Stimulated activated CD8-positive, alpha-beta memory T cell treated with anti-CD3 and anti-CD28 coated beads, Interleukin-2, amount 100 ng/mL, for 1 hour (primary cell): ENCODE data around the gene RAB11FIP3.

Experiments
- DNase-seq, 2 donors: peaks; one replicate each; pipeline ENCODE4 v3.0.0-alpha.2; 2020; ENCODE audit warnings: low read depth in 2 of 2

Gene RAB11FIP3

DNA sequence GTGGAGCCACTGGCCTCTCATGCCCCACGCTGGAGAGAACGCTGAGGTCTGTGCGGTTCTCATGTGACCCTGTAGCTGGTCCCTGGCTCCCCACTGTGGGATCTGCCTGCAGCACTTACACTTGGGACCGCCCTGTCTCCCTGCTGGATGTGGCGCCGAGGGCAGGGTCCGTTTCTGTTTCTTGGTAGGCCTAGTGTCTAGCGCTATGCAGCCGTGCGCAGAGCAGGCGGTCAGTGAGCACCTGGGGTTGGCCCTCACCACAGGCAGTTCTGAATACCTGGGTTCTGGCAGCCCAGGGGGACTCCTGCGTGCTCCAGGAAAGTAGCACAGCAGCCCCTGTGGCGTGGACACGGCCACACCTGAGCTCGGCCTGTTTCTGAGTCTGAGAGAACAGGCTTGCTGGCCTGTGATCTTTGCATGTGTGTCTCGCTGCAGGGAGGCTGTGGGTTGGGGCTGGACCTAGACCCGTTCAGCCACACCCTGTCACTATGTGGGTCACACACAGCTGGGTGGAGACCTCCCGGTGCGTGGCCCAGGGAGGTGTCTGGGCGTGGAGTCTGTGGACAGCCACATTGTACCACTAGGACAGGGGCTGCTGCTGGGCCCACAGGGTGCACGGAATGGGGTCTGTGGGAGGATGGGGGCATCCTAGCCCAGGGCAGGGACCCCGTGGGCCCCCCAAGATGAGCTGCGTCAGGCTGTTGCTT, 104.8 kb downstream of the RAB11FIP3 start:
- DNase-seq = no peak

DNA sequence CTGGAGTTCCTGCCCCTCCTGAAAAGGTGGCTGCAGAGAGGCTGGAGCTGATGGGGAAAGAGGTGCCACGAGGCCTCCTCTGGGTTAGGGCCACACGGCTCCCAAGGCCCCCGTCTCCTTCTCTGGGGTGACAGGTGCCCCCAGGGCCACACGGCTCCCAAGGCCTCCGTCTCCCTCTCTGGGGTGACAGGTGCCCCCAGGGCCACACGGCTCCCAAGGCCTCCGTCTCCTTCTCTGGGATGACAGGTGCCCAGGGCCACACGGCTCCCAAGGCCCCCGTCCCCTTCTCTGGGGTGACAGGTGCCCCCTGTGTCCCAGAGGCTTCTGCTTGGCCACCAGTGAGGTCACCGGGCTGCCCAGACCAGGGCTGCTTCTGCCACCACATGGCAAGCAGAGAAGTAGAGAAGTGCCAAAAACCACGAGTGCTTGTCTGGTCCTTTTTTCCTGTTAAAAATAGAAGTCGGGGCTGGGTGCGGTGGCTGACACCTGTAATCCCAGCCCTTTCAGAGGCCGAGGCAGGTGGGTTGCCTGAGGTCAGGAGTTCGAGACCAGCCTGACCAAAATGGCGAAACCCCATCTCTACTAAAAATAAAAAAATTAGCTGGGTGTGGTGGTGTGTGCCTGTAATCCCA, 106.2 kb downstream of the RAB11FIP3 start:
- no peak for DNase-seq

DNA sequence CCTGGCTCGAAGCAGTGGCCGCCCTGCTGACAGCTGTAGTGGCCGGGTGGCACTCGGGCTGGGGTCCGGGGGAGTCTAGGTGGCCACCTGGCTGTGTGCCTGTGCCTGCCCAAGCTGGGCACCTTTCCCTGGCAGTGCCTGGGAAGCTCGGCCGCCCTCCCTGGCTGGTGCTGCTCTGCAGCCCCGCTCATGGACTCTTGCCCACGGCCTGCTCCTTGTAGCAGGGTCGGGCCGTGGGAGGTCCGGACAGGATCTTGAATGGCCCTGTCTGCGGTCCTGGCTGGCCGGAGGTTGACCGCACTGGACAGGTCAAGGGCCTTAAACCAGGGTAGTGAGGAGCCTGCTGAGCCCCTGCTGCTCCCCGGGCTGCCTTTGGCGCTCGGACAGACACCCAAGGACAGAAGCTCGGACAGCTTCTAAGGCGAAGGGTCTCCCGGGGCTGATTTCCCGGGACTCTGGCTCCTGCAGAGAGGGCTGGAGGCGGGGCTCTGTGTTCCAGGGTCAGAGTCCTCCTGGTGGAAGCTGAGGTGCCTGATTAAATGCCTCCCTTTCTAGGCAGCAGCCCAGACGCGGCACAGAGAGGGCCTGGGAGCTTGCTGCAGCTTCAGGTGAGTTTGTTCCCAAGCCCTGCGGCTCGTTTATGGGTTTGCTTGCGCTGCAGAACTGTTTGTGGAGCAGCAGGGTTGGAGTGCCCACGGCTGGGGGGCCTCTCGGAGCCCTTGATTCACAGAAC, 108.1 kb downstream of the RAB11FIP3 start:
- DNase-seq = no peak

DNA sequence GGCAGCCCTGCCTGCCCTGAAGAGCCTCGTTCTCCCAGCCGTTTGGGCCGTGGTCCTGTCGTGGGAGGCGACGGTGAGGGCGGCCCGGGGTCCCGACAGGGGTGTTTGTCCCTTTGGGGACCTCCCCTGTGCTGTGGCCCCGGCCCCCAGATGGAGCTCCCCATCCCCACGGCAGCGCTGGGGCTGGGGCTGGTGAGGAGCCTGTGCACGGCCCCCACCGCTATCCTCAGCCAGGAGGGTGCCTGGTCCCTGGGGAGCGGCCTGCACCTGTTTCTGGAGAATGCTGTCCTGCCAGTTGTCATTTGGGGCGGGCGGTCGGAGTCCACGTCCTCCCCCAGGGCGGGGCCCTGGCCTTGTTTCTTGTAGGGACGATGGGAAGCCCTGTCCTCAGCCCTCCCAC, 108.7 kb downstream of the RAB11FIP3 start:
- DNase-seq = no peak

DNA sequence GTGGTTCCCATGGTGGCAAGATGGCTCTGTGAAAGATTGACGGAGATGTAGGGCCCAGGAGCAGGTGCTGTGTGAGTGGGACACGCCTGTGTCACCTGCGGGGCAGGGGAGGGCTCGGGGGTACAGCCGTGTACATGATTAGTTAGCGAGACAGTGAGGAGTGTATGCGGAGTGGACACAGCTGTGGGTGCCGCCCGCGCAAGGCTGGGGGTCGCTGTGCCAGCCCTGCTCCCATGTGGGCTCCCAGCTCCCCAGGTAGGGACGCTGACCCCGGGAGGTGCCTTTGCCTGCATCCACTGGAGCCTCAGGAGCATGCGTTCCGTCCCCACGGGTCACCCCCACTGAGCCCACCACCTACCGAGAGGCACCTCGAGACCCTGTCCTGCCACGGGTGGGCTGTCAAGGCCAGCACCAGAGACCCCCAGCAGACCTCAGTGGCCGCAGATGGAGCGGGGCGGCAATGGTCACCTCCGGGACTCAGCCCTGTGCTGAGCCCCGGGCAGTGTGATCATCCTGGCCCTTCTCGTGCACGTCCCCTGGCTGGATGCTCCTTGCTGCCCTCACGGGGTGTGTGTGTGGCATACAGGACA, 109.5 kb downstream of the RAB11FIP3 start:
- DNase-seq = no peak

DNA sequence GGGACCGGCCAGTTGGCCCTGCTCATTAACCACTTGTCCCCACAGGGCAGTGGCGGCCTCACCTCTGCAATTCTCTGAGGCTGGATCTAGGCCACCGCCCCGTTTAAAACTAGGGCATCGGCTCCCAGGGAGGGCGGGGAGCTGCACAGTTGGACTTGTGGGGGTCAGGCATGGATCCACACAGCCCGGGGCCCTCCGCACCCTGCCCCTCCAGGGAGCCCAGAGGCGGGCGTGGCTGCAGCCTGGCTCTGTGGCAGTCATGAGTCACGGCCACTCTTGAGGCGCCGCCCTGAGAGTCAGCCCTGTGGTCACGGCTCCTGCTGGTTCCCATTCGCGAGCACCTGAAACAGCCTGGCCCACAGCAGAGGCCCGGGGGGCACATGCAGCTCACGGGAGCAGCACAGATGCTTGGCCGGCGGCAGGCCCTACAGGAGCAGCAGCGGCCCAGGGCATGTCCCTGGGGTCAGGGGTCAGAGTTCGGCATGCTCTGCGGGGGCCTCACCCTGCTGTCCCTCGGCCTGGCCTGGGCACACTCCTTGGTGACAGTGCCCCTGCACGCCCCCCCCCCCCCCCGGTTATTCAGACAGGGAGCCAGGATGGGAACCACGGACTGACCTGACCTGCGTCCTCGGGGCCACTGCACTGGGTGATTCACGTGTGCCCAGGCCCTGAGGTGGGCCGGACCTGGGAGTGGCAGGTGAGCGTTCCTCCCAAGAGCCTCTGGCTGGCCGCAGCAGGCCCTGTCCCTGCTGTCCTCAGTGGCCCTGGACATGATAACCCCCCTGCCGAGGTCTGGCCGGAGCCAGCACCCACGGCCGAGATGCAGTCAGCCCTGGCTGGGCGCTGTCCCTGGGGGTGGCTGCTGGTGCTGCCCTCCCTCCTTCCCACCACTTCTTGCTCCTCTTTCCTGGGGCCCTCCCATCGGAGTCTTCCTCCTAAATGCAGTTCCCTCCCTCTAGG, 110.3 kb downstream of the RAB11FIP3 start:
- no peak for DNase-seq

DNA sequence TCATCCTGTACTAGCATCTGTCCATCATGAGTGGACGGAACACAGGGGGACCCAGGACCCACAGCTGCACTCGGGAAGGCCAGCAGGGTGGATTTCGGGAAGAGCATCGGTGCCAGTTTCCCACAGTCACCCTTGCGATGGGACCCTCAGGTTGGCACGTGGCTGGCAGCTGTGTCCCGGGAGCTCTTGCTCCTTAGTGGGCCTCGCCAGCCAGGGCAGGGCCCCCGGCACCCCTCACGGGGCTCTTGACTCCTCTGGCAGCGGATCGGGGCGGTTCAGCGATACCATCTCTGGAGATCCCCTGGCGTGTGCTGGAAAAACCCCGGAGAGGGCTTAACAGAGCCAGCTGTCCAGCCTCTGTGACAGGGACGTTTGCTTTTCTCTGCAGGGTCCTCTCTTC, 111.3 kb downstream of the RAB11FIP3 start:
- DNase-seq = no peak

DNA sequence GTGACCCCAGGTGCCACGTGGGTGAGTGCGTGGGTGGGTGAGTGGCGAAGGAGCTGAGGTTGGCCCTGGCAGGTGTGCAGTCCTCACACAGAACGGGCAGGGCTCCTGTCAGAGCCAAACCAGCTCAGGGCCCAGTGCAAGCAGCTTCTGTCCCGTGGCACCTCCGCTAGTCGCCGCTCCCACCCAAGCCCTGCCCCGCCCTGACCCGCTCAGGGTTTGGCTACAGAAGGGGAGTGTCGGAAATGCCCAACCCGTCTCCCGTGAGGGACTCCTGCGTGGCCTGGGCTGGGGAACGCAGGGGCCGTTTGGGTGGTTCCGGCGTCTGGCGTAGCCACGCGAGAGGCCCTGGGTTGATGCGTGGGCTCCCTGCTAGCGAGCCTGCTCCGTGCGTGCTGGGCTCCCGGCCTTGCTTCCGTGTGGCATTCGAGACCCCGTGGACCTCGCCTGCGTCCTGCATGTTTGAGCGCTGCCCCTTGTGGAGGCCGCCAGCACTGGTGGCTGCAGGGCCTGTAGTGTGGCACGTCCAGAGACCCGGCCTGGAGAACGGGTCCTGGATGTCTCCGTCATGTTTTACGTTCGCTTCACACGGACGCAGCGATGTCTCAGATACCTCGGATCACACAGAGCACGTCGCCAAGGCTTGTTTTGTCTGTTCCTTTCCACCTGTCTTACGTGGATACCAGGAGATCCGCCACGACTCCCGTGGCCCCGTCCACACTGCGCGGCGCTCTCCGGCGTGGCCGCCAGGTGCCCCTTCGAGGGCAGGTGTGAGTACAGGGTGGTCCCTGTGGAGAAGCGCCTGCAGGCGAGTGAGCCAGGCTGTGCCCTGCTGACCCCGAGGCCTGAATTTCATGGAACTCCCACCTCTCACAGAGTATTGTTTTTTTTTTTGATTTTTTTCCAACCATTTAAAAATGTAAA, 112.2 kb downstream of the RAB11FIP3 start:
- DNase-seq = no peak

DNA sequence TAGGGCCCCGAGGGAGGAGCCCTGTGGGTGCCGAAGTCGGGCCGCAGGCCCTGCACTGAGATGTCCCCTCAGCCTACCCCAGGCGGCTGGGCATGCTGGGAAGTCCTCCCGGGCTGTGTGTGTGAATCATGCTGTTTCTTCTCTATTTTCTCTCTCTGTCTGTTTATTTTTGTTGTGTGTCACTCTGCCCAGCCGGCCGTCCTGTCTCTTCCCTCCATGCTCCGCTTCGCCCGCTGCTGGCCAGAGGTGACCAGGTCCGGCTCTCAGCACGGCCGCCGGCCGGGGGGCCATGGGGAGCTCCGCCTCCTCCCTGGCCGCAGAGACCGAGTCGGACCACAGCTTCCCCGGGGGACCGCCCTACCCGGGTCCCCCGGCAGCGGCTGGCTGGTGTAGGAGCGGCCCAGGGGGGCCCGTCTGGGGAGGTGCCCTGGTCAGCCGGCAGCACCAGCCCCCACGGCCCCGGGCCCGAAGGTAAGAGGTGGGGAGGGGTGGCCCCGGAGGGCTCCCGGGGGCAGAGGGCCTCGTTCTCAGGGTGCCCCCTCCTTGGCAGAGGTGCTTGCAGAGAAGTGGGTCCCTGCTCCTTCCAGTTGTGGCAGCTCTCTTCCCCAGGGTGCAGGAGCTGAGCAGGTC, 114.6 kb downstream of the RAB11FIP3 start:
- DNase-seq = no peak

DNA sequence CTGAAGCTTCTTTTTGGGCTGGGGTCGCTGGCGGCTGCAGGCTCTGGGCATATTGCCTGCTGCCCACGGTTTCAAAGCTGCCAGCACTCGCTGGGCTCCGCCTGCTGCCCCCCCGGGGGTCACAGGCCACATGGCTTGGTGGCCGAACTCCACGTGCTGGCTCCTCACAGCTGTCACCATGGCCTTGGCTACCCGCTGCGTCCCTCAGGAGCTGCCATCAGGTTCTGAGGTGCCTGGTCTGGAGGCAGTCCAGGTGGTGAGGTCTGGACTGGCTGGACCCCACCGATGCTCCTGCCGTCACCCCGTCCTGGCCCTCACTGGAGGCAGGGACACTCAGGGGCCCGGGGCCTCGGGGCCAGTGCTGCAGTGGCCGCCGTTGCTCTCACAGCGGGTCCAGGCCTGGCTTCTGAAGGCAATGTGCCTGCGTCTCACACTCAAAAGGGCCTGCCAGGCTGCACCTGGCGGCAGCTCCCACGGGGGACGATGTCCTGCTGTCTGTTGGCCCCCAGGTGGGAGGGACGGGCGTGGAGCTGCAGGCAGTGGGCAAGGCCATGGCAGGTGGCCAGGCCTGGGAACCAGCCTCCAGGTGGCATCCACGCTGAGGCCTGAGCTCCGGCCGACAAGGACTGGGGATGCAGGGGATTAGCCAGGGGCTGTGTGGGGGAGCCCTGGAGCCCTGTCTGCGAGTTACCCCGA, 115.3 kb downstream of the RAB11FIP3 start:
- no peak for DNase-seq

DNA sequence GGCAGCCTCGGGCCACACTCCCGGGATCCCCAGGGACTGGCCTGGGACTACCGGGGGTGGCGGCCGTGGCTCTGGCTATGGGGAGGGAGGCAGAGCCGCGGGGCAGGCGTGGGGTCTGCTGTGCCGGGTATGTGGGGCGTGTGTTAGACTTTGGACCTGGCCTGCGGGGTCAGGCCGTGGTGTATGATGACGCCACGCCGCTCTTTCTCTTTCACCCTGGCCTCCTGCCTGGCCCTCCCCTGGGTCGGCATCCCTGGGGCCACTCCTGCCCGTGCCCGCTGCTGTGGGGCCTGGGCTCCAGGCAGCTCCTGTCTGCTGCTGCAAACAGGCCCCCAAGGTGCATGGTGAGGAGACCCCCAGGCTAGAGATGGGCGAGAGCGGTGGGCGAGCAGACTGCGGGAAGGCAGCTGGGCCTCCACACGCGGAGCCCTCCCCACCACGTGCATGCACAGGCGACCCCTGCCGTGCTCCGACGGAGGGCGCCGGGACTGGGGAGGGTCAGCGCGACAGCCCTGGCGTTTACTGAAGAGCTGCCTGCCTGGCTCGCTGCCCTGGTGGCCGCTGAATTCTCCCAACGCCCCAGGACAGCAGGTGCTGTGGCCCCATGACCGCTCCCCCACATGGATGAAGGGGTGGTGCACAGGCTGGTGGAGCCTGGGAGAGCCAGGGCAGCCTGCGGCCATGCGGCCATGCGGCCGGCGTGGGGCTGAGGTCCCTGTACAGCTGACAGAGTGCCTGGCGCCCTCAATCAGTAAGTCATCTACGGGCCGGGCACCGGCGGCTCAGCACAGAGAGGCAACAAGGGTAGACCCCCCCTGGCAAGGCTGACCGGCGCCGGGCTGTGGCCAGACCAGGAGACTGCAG, 118.1 kb downstream of the RAB11FIP3 start:
- no peak for DNase-seq

DNA sequence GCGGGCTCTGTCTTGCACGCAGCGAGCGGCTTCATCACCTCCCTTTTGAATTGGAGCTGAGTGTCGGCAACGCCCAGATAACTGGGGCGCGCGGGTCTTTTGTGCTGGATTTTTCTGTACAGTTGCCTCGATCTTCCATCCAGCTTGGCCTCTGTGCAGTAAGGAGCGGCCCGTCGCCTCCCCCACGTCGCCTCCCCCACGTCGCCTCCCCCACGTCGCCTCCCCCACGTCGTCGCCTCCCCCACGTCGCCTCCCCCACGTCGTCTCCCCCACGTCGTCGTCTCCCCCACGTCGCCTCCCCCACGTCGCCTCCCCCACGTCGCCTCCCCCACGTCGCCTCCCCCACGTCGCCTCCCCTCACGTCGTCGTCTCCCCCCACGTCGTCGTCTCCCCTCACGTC, 119.1 kb downstream of the RAB11FIP3 start:
- DNase-seq = no peak

DNA sequence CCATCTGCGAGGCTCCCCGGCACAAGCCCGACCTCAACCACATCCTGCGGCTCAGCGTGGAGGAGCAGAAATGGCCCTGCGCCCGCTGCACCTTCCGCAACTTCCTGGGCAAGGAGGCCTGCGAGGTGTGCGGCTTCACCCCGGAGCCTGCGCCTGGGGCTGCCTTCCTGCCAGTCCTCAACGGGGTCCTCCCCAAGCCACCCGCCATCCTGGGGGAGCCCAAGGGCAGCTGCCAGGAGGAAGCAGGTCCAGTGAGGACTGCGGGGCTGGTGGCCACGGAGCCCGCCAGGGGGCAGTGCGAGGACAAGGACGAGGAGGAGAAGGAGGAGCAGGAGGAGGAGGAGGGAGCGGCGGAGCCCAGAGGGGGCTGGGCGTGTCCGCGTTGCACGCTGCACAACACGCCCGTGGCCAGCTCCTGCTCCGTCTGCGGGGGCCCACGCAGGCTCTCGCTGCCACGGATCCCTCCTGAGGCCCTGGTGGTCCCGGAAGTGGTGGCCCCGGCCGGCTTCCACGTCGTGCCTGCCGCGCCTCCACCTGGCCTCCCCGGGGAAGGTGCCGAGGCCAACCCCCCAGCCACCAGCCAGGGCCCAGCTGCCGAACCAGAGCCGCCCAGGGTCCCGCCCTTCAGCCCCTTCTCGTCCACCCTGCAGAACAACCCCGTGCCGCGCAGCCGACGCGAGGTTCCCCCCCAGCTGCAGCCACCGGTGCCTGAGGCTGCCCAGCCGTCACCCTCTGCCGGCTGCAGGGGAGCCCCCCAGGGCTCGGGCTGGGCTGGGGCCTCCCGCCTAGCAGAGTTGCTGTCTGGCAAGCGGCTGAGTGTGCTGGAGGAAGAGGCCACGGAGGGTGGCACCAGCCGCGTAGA, 121.7 kb downstream of the RAB11FIP3 start:
- peak in 1 of 2 donors; percentile 38 for DNase-seq

DNA sequence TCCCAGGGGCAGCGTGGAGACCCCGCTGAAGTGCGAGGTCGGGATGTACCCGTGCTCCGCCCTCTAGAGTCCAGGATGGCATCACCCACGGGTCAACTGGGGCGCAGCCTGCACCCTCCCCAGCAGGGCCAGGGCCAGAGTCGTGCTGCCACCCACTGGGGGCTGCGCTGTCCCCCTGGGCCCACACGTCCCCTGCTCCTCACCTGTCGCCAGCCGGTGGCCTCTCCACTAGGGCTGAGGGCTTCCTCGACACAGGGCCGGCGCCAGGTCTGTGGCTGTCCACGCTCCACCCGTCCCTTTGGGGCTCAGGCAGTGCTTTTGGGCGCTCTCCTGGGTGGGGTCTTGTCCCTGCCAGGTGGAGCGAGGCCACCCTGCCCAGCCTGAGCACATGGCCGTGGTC, 123.1 kb downstream of the RAB11FIP3 start:
- DNase-seq = no peak

DNA sequence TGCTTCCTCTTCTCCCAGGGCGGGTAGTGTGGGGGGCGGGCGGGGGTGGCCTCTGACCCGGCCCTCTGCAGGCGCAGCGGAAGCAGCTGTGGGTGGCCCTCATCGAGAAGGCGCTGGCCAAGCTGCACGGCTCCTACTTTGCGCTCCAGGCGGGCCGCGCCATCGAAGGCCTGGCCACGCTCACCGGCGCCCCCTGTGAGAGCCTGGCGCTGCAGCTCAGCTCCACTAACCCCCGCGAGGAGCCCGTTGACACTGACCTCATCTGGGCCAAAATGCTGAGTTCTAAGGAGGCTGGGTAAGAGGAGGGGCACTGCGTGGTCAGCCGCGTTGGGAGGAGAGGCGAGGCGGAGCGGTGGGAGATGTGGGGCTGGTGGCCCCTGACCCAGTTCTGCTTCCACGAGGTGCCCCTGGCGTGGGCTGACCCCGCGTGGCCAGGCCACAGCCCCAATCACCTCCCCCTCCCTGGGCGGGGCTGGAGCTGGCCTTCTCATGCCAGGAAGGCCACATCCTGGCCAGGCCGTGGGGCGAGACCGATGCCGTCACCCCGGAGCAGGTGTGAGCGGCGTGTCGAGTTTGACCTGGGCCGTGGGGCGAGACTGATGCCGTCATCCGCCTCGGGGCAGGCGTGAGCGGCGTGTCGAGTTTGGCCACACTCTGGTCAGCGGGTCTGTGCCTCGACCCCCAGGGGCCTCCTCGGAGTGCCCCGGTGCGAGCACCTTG, 124.3 kb downstream of the RAB11FIP3 start:
- DNase-seq = no peak

DNA sequence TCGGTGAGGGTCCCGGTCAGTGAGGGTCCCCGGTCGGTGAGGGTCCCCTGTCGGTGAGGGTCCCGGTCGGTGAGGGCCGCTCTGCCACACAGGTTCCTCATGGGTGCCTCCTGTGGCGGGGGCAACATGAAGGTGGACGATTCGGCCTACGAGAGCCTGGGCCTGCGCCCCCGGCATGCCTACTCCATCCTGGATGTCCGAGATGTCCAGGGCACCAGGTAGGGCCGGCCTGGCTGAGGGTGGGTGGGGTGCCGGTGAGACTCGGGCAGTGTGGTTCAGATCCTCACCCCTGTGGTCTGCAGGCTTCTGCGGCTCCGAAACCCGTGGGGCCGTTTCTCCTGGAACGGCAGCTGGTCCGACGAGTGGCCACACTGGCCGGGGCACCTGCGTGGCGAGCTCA, 125.8 kb downstream of the RAB11FIP3 start:
- DNase-seq = no peak

DNA sequence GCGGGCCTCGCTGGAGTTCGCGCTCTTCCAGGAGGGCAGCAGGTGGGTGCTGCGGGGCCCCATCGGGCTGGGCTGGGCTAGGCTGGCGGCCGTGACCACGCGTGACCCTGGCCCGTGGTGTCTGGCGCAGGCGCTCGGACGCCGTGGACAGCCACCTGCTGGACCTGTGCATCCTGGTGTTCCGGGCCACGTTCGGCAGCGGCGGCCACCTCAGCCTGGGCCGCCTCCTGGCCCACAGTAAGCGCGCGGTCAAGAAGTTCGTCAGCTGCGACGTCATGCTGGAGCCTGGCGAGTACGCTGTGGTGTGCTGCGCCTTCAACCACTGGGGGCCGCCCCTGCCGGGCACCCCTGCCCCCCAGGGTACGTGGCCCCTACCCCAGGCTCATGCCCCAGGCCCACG, 126.7 kb downstream of the RAB11FIP3 start:
- no peak for DNase-seq
